Esophagus muscularis mucosa (tissue), 4 donors: ENCODE data around the gene HTR3C.

Experiments
- CTCF ChIP-seq, 3 experiments: fragments of 200-600 bp in 2 of 3; fragments of 450-650 bp in 1 of 3; sonication (generic) in 2 of 3; IDR thresholded peaks; one replicate each; pipeline ENCODE4 v1.5.1; 2017 to 2019; ENCODE audit warnings: antibody characterized with exemption in 3 of 3, mild to moderate bottlenecking in 2 of 3, moderate library complexity in 1 of 3
- EP300 ChIP-seq: sonication (generic); formaldehyde crosslinking; IDR thresholded peaks from one replicate; pipeline ENCODE4 v1.6.1; 2017; ENCODE audit warnings: antibody characterized with exemption
- POLR2A ChIP-seq: fragments of 450-650 bp; IDR thresholded peaks from one replicate; pipeline ENCODE4 v1.6.1; 2017; ENCODE audit warnings: antibody characterized with exemption, moderate library complexity, mild to moderate bottlenecking, low read depth
- POLR2AphosphoS5 ChIP-seq, 2 donors: sonication (generic); formaldehyde crosslinking; IDR thresholded peaks; one replicate each; pipeline ENCODE4 v1.6.1; 2017; ENCODE audit warnings: antibody characterized with exemption in 2 of 2

GRCh38 chr3:184078851-184079250, 26.0 kb downstream of the HTR3C start:
- TF ChIP-seq CTCF (IDR thresholded peaks at IDR 0.05) (no peak), EP300 (no peak), POLR2AphosphoS5 (IDR thresholded peaks at IDR 0.05) (no peak), POLR2A (no peak)
